IMR-90 (cell line): ENCODE results near the gene COPZ1. TPM values are rescaled to one million over a fixed set of nuclear protein-coding genes. Genes with fewer than 3 reads are reported as not detected.

ENCODE experiments used
- ATAC-seq: fragments of 200-7000 bp; cut with Tn5 transposase; 2 replicates; pipeline ENCODE4 v1.9.1; 2020; ENCODE audit warnings: low read depth, mild to moderate bottlenecking, moderate library complexity
- BruUV-seq: library from RNA; stranded (reverse); fragments of 400-500 nt; replicated peaks from 2 replicates; lab custom pipeline; 2021; lab: Mats Ljungman, UMichigan
- CTCF ChIA-PET: fragments of 300-600 bp; formaldehyde crosslinking; extraction: SDS; loops from one replicate; lab custom pipeline; 2021; ENCODE audit warnings: antibody characterized with exemption; lab: Yijun Ruan, JAX
- POLR2A ChIA-PET: fragments of 300-600 bp; sonication (Branson Sonifier 250); formaldehyde crosslinking; loops from one replicate; lab custom pipeline; 2022; ENCODE audit warnings: antibody characterized with exemption; ENCODE audit not compliant: unreplicated experiment; lab: Charles Lee
- DNase-seq: peaks from one replicate; pipeline ENCODE4 v3.0.0; 2013
- H2AFZ ChIP-seq: replicated peaks from 2 replicates; pipeline ENCODE3; 2013; ENCODE audit warnings: low read length, mild to moderate bottlenecking; ENCODE audit not compliant: poor library complexity
- H2AK5ac ChIP-seq: 2 replicates; pipeline ENCODE4 v1.6.1; 2013; ENCODE audit warnings: low read depth, low read length, inconsistent platforms
- H2AK9ac ChIP-seq: replicated peaks from 2 replicates; pipeline ENCODE3; 2013; ENCODE audit warnings: mild to moderate bottlenecking, low read depth, low read length, moderate library complexity; ENCODE audit not compliant: poor library complexity
- H2BK120ac ChIP-seq: 2 replicates; pipeline ENCODE4 v1.6.1; 2013; ENCODE audit warnings: low read depth, low read length, inconsistent platforms
- H2BK15ac ChIP-seq: 3 replicates; pipeline ENCODE4 v1.6.1; 2013; ENCODE audit warnings: low read depth, low read length, inconsistent platforms
- H2BK20ac ChIP-seq: 2 replicates; pipeline ENCODE4 v1.6.1; 2013; ENCODE audit warnings: low read depth, mild to moderate bottlenecking, inconsistent platforms, low read length, moderate library complexity
- H2BK5ac ChIP-seq: 2 replicates; pipeline ENCODE4 v1.6.1; 2013; ENCODE audit warnings: mild to moderate bottlenecking, low read depth, low read length, inconsistent platforms; ENCODE audit not compliant: poor library complexity, severe bottlenecking
- H3K14ac ChIP-seq: replicated peaks from 2 replicates; pipeline ENCODE4 v1.6.1; 2013; ENCODE audit warnings: low read depth, low read length, inconsistent platforms
- H3K18ac ChIP-seq: 2 replicates; pipeline ENCODE4 v1.6.1; 2013; ENCODE audit warnings: low read depth, low read length, control low read depth
- H3K23ac ChIP-seq: 2 replicates; pipeline ENCODE4 v1.6.1; 2013; ENCODE audit warnings: low read depth, low read length, inconsistent platforms
- H3K27ac ChIP-seq: 2 replicates; pipeline ENCODE4 v1.5.1; 2013; ENCODE audit warnings: mild to moderate bottlenecking, control low read depth, low read length; ENCODE audit not compliant: insufficient read depth
- H3K27me3 ChIP-seq: 2 replicates; pipeline ENCODE4 v1.6.1; 2013; ENCODE audit warnings: low read length; ENCODE audit not compliant: control insufficient read depth, insufficient read depth
- H3K36me3 ChIP-seq: 2 replicates; pipeline ENCODE4 v1.6.1; 2013; ENCODE audit warnings: low read length, mixed read lengths; ENCODE audit not compliant: control insufficient read depth, insufficient read depth
- H3K4ac ChIP-seq: 2 replicates; pipeline ENCODE4 v1.6.1; 2013; ENCODE audit warnings: low read depth, low read length, inconsistent platforms
- H3K4me1 ChIP-seq: 2 replicates; pipeline ENCODE4 v1.6.1; 2013; ENCODE audit warnings: low read length, mixed read lengths; ENCODE audit not compliant: control insufficient read depth, insufficient read depth
- H3K4me2 ChIP-seq: 2 replicates; pipeline ENCODE4 v1.6.1; 2013; ENCODE audit warnings: low read depth, mild to moderate bottlenecking, control low read depth, low read length, moderate library complexity
- H3K4me3 ChIP-seq: 2 replicates; pipeline ENCODE4 v1.5.1; 2013; ENCODE audit warnings: low read depth, mild to moderate bottlenecking, control low read depth, low read length, moderate library complexity; ENCODE audit not compliant: insufficient read depth
- H3K56ac ChIP-seq: 2 replicates; pipeline ENCODE4 v1.6.1; 2013; ENCODE audit warnings: low read length, inconsistent platforms; ENCODE audit not compliant: insufficient read depth; ENCODE audit errors: extremely low read depth
- H3K79me1 ChIP-seq, 2 experiments: 2 replicates each; pipeline ENCODE4 v1.6.1; 2013; ENCODE audit warnings: low read length in 2 of 2, inconsistent platforms in 1 of 2, low read depth in 1 of 2
- H3K9ac ChIP-seq: 2 replicates; pipeline ENCODE4 v1.6.1; 2013; ENCODE audit warnings: low read depth, low read length, control low read depth
- H3K9me1 ChIP-seq: 2 replicates; pipeline ENCODE4 v1.6.1; 2013; ENCODE audit warnings: low read length, inconsistent platforms; ENCODE audit not compliant: insufficient read depth
- H3K9me3 ChIP-seq: 2 replicates; pipeline ENCODE4 v1.6.1; 2013; ENCODE audit warnings: low read length; ENCODE audit not compliant: control insufficient read depth, insufficient read depth
- H4K20me1 ChIP-seq: 2 replicates; pipeline ENCODE4 v1.6.1; 2013; ENCODE audit warnings: low read length, inconsistent platforms; ENCODE audit not compliant: insufficient read depth
- H4K5ac ChIP-seq: 2 replicates; pipeline ENCODE4 v1.6.1; 2013; ENCODE audit warnings: mild to moderate bottlenecking, low read depth, low read length, control low read depth
- H4K8ac ChIP-seq, 2 experiments: 2 replicates each; pipeline ENCODE4 v1.6.1; 2013; ENCODE audit warnings: low read depth in 2 of 2, low read length in 2 of 2, control low read depth in 1 of 2, inconsistent platforms in 1 of 2
- H4K91ac ChIP-seq: 2 replicates; pipeline ENCODE4 v1.6.1; 2013; ENCODE audit warnings: low read depth, low read length, inconsistent platforms; ENCODE audit not compliant: insufficient read depth
- CEBPB ChIP-seq: IDR thresholded peaks from 2 replicates; pipeline ENCODE4 v1.6.1; 2012; ENCODE audit warnings: low read depth, low read length, improper control_type of control experiment
- MAFK ChIP-seq: IDR thresholded peaks from 2 replicates; pipeline ENCODE4 v1.6.1; 2012; ENCODE audit warnings: low read depth, low read length, improper control_type of control experiment
- MXI1 ChIP-seq: IDR thresholded peaks from 2 replicates; pipeline ENCODE4 v1.6.1; 2012; ENCODE audit warnings: low read depth, mild to moderate bottlenecking, low read length, moderate library complexity, borderline replicate concordance
- NFE2L2 ChIP-seq: fragments of 150-350 bp; IDR thresholded peaks from 2 replicates; pipeline ENCODE4 v1.6.1; 2016; ENCODE audit warnings: low read depth, mild to moderate bottlenecking, low read length
- POLR2A ChIP-seq: IDR thresholded peaks from 2 replicates; pipeline ENCODE4 v1.6.1; 2012; ENCODE audit warnings: mild to moderate bottlenecking, low read depth, low read length
- RFX5 ChIP-seq: IDR thresholded peaks from 2 replicates; pipeline ENCODE4 v1.8.0; 2012; ENCODE audit warnings: low read depth, mild to moderate bottlenecking, low read length, moderate library complexity
- WGBS, 2 experiments: methylation state at CpG; one replicate each; pipeline versions ENCODE4 v1.1.5 to v1.1.7; 2013; ENCODE audit warnings: missing lambda C conversion rate in 2 of 2; ENCODE audit not compliant: insufficient read length in 1 of 2; ENCODE audit errors: extremely low coverage in 2 of 2; 5-methylcytosine and 5-hydroxymethylcytosine counted together
- dilution Hi-C: fragments of 300-500 bp; cut with HindIII; formaldehyde crosslinking; loops from one replicate; pipeline ENCODE4 v1.14.3; 2018; ENCODE audit warnings: low sequenced_read_pairs; ENCODE audit not compliant: unreplicated experiment
- in situ Hi-C: fragments of 300-500 bp; cut with MboI; formaldehyde crosslinking; loops from 3 replicates; pipeline ENCODE4 v1.14.3; 2019; ENCODE audit warnings: low sequenced_read_pairs, inconsistent platforms, mixed read lengths
- intact Hi-C: fragments of 100-400 bp; cut with micrococcal nuclease; formaldehyde crosslinking; loops from 2 replicates; pipeline ENCODE4 v1.10.0; 2022
- polyA plus RNA-seq, 3 experiments: library from polyadenylated mRNA; depleted of rRNA; stranded (reverse); fragments of >200 nt; gene quantifications; 2 replicates each; pipeline ENCODE4 v1.2.3, GENCODE V29; 2012; ENCODE audit warnings: low replicate concordance in 1 of 3
- total RNA-seq: library from RNA; depleted of rRNA; stranded (reverse); fragments of >200 nt; gene quantifications from 2 replicates; pipeline ENCODE4 v1.2.3, GENCODE V29; 2012
- TF ChIP-seq, protein P1 (sequence below): conservative IDR thresholded peaks from 2 replicates; pipeline ENCODE4 v1.5.1; 2012; ENCODE audit warnings: mild to moderate bottlenecking, low read depth, low read length, improper control_type of control experiment
- TF ChIP-seq, protein P2 (sequence below): fragments of 150-350 bp; IDR thresholded peaks from 2 replicates; pipeline ENCODE4 v1.6.1; 2016; ENCODE audit warnings: low read depth, mild to moderate bottlenecking, low read length, moderate library complexity, borderline replicate concordance
- TF ChIP-seq, protein P3 (sequence below): fragments of 150-350 bp; IDR thresholded peaks from 2 replicates; pipeline ENCODE4 v1.6.1; 2017; ENCODE audit warnings: mild to moderate bottlenecking, antibody characterized with exemption, low read length, low read depth

Gene COPZ1
- total and polyA plus RNA-seq, 2 of the 4 experiments (the other 2 are of a cell fraction), result 187 to 382 TPM

DNA sequence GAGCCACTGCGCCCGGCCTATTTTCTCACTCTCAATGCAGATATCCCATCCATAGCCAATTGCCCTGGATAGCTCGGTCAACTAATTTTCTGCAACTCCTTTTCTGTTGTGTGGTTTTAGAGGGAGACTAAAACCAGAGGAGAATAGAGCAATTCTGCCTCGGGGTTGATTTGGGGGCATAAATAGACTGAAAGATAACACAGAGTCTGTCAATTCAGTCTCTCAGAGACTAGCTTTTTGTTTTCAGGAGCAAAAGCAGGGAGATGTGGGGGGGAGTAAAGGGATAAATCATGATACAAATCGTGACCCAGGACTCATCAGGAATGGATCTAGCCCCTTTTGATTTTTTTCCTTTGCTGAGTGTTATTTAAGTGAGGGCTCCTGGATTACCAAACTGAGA is 6.5 kb downstream of the COPZ1 start:
- Histone ChIP-seq H4K5ac (no peak overlapping the region), H3K79me1 (peaks cover 11 to 68% of the 10 kb centered on the region in 2 experiments; a peak in 3 of 4 replicates), H4K91ac (no peak overlapping the region), H3K14ac (no peak overlapping the region), H3K4me2 (no peak overlapping the region), H2BK20ac (no peak overlapping the region), H3K23ac (no peak overlapping the region), H3K9me1 (peaks cover 7% of the 10 kb centered on the region), H4K8ac (no peak overlapping the region), H2AK9ac (no peak overlapping the region), H3K27me3 (no peaks in the 10 kb centered on the region), H3K9me3 (no peaks in the 10 kb centered on the region), H3K56ac (no peak overlapping the region), H3K4me1 (peaks cover 7% of the 10 kb centered on the region), H3K36me3 (0 out of 2 replicates have a peak, but pooled peaks cover 4% of the 10 kb centered on the region), H3K18ac (no peak overlapping the region), H4K20me1 (peaks cover 21% of the 10 kb centered on the region; the same call in 1 of the 2 replicates), H3K4ac (no peak overlapping the region), H2BK120ac (no peak overlapping the region), H2AK5ac (no peak overlapping the region), H2AFZ (no peak overlapping the region), H2BK5ac (no peak overlapping the region), H2BK15ac (no peak overlapping the region), H3K9ac (no peak overlapping the region), H3K4me3 (no peak overlapping the region), H3K27ac (no peak overlapping the region)
- WGBS, 2 experiments, result no CpG with 5 or more reads among the region's 5 CpGs
- BruUV-seq, result no TSS peak
- no peak for DNase-seq
- dilution Hi-C loops, result no loop called here
- intact Hi-C loops, result no loop called here
- POLR2A ChIA-PET, result interaction anchor here (0.5 kb wide), 1 partner anchor 19 kb away, joined by 3 read pairs; no protein-coding TSS in a partner anchor
- TF ChIP-seq, protein P1, sequence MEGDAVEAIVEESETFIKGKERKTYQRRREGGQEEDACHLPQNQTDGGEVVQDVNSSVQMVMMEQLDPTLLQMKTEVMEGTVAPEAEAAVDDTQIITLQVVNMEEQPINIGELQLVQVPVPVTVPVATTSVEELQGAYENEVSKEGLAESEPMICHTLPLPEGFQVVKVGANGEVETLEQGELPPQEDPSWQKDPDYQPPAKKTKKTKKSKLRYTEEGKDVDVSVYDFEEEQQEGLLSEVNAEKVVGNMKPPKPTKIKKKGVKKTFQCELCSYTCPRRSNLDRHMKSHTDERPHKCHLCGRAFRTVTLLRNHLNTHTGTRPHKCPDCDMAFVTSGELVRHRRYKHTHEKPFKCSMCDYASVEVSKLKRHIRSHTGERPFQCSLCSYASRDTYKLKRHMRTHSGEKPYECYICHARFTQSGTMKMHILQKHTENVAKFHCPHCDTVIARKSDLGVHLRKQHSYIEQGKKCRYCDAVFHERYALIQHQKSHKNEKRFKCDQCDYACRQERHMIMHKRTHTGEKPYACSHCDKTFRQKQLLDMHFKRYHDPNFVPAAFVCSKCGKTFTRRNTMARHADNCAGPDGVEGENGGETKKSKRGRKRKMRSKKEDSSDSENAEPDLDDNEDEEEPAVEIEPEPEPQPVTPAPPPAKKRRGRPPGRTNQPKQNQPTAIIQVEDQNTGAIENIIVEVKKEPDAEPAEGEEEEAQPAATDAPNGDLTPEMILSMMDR, result no peak
- TF ChIP-seq MXI1, result no peak
- TF ChIP-seq MAFK, result no peak
- TF ChIP-seq, protein P2, sequence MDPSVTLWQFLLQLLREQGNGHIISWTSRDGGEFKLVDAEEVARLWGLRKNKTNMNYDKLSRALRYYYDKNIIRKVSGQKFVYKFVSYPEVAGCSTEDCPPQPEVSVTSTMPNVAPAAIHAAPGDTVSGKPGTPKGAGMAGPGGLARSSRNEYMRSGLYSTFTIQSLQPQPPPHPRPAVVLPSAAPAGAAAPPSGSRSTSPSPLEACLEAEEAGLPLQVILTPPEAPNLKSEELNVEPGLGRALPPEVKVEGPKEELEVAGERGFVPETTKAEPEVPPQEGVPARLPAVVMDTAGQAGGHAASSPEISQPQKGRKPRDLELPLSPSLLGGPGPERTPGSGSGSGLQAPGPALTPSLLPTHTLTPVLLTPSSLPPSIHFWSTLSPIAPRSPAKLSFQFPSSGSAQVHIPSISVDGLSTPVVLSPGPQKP, result no peak
- TF ChIP-seq CEBPB, result no peak
- TF ChIP-seq, protein P3, sequence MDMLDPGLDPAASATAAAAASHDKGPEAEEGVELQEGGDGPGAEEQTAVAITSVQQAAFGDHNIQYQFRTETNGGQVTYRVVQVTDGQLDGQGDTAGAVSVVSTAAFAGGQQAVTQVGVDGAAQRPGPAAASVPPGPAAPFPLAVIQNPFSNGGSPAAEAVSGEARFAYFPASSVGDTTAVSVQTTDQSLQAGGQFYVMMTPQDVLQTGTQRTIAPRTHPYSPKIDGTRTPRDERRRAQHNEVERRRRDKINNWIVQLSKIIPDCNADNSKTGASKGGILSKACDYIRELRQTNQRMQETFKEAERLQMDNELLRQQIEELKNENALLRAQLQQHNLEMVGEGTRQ, result no peak
- TF ChIP-seq NFE2L2, result no peak
- no peak for TF ChIP-seq POLR2A
- no peak for TF ChIP-seq RFX5
- CTCF ChIA-PET, result no interaction called here
- no peak for ATAC-seq
- in situ Hi-C loops, result no loop called here
